GM13977 (cell line): ENCODE results near the gene BBS4.

Source experiments
- DNase-seq: peaks from one replicate; pipeline ENCODE4 v3.0.0; 2012; ENCODE audit warnings: low spot score
- CTCF ChIP-seq: IDR thresholded peaks from 2 replicates; pipeline ENCODE4 v1.5.1; 2012; ENCODE audit warnings: mild to moderate bottlenecking, control low read depth; ENCODE audit not compliant: insufficient read depth; ENCODE audit errors: extremely low read depth, missing control alignments
- in situ Hi-C: fragments of 300-500 bp; cut with MboI; formaldehyde crosslinking; loops from one replicate; pipeline ENCODE4 v1.12.0; 2022; ENCODE audit warnings: low sequenced_read_pairs, low pct_unique_long_range_greater_than_20kb, mixed read lengths, inconsistent platforms; ENCODE audit not compliant: unreplicated experiment

BBS4 gene

GRCh38 chr15:72766780-72767179, 80.8 kb downstream of the BBS4 start:
- in situ Hi-C loops: no loop called here
- TF ChIP-seq CTCF: no peak
- no peak for DNase-seq

- TF ChIP-seq CTCF: peak; percentile 26
- in situ Hi-C loops: loop anchor here (10.0 kb wide), 1 partner anchor 46 kb away; no protein-coding TSS in a partner anchor
- peak; percentile 18 for DNase-seq
Measured at GRCh38 chr15:72770673-72771328, 84.8 kb downstream of the BBS4 start.

- in situ Hi-C loops: loop anchor here (10.0 kb wide), 1 partner anchor 47 kb away; no protein-coding TSS in a partner anchor
- DNase-seq: no peak
- TF ChIP-seq CTCF: no peak
Measured at GRCh38 chr15:72771329-72771725, 85.3 kb downstream of the BBS4 start.

GRCh38 chr15:72774696-72775383, 88.8 kb downstream of the BBS4 start:
- no peak for DNase-seq
- TF ChIP-seq CTCF: no peak
- in situ Hi-C loops: loop anchor here (10.0 kb wide), 1 partner anchor 50 kb away; no protein-coding TSS in a partner anchor

- no peak for DNase-seq
- in situ Hi-C loops: loop anchor here (10.0 kb wide), 1 partner anchor 54 kb away; no protein-coding TSS in a partner anchor
Measured at GRCh38 chr15:72778796-72779195, 92.8 kb downstream of the BBS4 start.

GRCh38 chr15:72781631-72782030, 95.6 kb downstream of the BBS4 start:
- no peak for DNase-seq
- in situ Hi-C loops: no loop called here
- no peak for TF ChIP-seq CTCF

More at GRCh38 chr15:72778796-72779195, 92.8 kb downstream of the BBS4 start:
- TF ChIP-seq CTCF: no peak
